OCI-LY7 (cell line): ENCODE measurements around the gene REEP3.

Source experiments
- CTCF ChIP-seq: fragments of 200-600 bp; sonication (generic); conservative IDR thresholded peaks from 2 replicates; pipeline ENCODE4 v1.5.1; 2014; ENCODE audit warnings: mild to moderate bottlenecking, antibody characterized with exemption, low read length, moderate library complexity, mixed read lengths
- EZH2phosphoT487 ChIP-seq: fragments of 200-600 bp; sonication (generic); IDR thresholded peaks from 2 replicates; pipeline ENCODE4 v1.6.1; 2018; ENCODE audit warnings: low read depth, borderline replicate concordance, mild to moderate bottlenecking, mixed run types, antibody characterized with exemption, low read length, moderate library complexity, mixed read lengths

- TF ChIP-seq CTCF: no peak
- no peak for TF ChIP-seq EZH2phosphoT487
Measured at GRCh38 chr10:63498665-63499064, 22.5 kb upstream of the REEP3 start.
